ENCODE data around the gene RSPRY1.
"Not testable (repeated sequence)": the region's sequence is repeated elsewhere in the genome, so short reads cannot be mapped to it uniquely, and the experiment has no call there.

Gene RSPRY1

DNA sequence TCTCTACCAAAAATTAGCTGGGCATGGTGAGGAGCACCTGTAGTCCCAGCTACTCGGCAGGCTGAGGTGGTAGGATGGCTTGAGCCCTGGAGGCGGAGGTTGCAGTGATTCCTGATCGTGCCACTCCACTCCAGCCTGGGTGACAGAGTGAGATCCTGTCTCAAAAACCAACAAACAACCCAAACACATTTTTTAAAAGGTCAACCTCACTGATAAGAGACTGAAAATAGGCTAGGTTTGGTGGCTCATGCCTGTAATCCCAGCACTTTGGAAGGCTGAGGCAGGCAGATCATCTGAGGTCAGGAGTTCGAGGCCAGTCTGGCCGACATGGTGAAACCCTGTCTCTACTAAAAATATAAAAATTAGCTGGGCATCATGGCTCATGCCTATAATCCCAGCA, 89.8 kb downstream of the RSPRY1 start:
- DNase-seq = not testable (repeated sequence)

DNA sequence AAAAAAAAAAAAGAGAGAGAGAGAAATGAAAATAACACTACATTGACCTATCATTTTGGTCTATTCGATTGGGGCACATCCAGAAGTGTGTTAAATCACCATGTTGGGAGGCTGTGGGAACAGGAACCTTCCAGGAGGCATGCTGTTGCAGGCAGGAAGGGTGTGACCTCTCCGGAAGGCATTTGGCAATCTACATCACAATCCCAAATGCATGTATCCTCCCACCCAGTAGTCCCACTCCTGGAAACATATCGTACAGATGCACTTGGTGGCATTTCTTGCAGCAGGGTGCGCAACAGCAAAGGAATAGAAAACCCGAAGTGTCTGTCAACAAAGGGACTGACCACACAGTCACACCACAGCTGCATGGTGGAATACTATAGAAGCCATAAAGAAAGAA, 90.5 kb downstream of the RSPRY1 start:
- DNase-seq = no peak

DNA sequence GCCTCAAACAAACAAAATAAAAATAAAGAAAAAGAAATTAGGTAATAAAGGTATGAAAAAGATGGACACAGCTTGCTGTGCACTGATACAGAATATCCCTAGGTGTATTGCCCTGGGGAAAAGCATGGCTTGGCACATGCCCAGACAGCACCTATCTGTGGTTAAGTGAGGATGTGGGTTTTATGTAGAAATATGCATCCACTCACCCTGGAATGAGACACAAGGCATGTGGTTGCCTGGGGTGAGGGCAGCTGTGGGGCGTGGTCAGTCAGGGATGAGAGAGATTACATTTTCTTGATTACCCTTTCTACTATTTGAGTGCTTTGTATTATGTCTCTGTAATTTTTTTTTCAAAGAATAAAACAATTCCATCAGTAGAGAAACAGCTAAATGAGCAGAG, 91.5 kb downstream of the RSPRY1 start:
- DNase-seq = no peak

DNA sequence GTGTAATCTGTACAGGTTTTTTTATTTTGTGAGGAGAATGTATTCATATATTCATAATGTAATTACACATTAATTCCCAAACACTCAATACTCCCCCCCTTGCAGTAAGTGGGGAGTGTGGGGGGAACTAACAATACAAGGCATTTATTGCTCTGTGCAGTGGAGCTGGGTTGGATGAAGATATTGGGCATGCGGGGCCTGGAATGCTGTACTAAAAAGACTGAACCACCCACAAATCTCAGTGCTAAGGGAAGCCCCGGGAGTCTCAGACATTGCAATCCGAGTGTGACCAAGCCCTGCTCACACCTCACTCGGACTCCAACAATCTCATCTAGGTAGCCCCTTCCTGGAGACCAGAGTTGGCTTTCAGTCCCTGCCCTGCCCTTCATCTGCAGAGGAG, 92.4 kb downstream of the RSPRY1 start:
- no peak for DNase-seq

DNA sequence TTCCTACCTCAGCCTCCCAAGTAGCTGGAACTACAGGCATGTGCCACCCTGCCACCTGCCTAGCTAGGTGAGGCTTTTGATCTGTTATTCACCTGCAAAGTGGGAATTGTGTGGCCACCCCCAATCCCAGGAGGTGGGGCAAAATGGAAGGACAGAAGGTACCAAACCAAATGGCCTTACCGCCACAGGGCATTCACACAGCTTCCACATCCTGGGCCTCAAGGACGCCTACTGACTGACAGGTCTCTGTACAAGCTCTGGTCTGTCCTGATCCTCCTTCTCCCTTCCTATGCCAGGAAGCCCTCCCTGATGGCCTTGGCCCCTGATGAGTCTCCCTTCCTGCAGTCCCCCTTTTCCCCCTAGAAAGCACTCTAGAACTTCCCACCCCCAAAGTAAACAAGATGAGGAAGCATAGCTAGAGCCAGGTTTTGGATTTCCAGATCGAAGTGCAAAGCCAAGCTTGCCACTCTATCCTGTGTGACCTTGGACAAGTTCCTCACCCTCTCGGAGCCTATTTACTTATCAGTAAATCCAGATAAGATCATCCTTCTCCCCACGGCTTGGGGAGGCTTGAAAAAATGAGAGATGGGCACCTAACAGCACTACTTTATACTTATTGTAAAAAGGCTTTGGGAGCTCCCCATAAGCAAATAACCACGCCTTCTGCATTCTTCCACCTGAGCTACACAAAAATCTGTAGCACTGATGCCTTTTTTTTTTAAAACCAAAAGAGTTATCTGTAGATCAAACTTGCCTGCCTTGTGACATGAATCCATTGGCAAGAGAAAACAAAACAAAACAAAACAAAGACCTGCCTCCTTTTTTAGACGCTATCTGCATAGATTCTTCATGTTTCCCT, 93.9 kb downstream of the RSPRY1 start:
- DNase-seq = no peak

DNA sequence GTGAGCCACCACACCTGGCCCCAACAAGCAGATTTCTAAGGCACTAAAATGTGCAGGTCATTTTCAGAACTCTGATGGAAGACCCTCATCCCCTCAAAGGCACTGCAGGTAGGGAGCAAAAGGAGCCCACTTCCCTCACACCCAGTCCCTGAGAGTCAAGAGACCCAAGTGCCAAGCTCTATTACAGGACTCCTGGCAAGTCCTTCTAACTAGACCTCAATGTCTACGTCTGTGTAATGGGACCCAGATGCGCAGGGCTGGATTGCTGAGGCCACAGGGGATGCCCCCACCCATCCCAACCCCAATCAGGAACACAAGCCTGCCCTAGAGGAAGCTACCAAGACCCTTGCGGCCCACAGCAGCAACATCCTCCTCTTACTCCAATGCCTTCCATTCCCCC, 95.7 kb downstream of the RSPRY1 start:
- DNase-seq = no peak

DNA sequence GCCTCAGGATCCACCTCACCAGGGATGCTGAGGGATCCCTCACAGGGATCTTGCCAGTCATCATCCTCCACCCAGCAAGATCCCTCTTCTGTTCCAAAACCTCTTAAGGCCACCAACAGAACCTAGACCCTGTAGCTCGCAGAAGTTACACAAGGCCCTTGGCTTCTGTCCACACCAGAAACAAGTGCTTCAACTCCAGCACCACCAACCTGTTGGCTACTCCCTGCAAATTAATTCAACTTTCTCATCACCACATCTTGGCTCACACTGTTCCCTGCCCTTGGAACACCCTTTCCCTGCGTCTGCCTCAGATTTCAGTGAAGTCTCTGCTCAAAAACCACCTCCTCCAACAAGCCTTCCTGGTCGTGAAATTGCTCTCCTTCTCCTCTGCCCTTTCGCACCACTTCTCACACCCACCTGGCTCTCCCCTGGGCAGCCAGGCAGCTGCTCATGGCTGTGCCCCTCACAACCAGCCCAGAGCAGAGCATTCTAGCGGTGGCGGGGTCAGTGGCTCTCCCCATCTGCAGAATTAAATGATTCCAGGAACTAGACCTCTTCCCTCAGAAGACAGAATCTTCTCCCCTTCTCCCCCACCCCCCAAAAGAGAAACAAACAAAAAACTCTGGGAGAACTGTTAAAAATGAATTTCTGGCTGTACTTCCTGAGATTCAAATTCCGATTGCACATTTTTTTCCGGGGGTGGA, 96.5 kb downstream of the RSPRY1 start:
- DNase-seq = no peak

DNA sequence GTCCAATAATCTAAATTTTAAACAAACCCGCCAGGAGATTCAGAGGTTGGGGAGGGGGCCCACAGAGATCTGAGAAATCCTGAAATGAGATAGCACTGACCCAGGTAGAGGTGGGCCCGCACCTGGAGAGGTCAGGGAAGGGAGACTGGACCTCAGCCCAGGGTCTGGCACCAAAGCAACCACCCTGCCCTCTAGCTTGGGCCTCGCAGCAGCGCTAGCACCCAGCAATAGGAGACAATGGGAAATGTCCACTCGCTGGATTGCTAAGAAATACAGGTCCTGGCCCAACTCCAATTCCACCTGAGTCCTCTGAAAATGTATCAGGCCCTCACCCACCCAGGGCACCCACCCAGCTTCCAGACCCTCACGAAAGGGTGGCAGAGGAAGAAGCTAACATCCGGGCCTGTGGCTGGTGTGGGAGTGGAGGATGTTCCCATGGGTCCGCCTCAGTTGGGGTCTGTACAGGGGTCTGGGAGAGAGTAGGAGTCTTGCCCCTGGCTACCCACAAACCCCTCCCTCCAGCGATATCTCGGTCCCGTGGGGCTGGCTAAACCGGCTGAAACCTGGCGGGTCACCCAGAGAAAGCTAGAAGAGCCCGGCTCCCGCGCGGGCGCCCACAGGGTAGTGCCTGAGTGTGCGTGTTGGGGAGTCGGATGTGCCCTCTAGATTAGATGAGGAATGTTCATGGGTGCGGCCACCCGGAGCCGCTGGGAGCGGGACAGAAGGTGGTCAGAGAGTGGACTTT, 97.3 kb downstream of the RSPRY1 start:
- no peak for DNase-seq

DNA sequence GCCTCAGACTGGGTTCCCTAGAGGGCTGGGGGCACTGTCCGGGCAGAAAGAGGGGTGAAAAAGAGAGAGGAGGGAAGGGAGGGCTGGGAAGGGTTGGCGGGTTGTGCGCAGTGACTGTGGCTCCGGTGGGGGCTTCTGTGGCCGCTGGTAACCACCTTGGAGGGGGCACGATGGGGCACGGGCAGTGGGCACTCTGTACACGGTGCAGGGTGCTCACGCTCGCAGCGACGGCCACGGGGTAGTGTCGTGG, 97.8 kb downstream of the RSPRY1 start:
- DNase-seq = no peak

DNA sequence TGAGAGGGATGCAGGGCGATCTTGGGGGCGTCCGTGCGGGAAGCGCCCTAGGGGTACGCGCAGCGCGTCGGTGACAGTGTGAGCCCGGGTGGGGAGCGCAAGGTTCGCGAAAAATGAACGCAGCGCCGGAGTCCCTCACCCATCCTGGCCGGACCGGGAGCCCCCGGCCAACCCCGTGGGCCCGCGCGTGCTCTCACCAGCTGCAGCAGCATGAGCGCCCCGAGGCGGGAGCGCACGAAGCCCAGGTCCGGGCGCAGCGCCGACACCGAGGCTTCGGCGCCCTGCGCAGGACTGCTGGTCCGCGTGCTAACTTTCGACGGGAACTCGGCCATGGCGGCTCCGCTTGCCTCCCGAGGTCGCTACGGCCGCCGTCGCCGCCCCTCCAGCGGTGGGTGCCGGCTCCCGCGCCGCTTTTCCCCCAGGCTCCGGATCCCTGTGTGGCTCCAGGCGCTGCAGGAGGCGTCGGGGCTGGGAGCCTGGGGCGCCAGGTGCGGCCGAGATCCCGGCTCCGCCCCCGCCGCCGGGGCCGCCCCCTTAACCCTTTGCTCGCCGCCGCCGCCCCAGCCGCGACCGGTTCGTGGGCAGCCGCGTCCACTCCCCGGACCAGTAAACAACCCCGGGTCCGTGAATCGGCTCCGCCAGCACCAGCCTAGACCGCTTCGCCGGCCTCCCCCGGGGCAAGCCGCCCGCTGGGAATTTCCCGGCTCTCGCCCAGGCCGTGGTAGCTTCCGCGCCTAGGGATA, 98.3 kb downstream of the RSPRY1 start, which contains the start of gene PLLP:
PLLP (minus strand) TSS at position 464 of the 743 bp plus-strand sequence; CDS start at position 332, 132 bp downstream.
- DNase-seq = peak; percentile 47

DNA sequence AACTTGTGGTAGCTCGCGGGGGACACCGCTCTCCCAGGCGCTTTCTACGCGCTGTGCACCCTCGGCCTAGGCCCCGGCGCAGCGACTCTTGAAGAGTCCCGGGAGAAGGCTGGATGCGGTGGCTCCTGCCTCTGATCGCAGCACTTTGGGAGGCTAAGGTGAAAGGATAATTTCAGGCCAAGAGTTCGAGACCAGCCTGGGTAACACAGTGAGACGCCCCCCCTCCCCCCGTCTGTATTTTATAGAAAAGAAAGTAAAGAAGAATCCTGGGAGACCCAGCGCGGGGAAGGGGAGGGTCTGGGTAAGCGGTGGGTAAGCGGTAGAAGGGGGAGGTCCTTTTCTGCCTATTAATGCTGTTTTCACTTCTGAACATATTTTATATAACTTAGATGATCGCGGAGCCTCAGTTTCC, 98.8 kb downstream of the RSPRY1 start:
- no peak for DNase-seq

DNA sequence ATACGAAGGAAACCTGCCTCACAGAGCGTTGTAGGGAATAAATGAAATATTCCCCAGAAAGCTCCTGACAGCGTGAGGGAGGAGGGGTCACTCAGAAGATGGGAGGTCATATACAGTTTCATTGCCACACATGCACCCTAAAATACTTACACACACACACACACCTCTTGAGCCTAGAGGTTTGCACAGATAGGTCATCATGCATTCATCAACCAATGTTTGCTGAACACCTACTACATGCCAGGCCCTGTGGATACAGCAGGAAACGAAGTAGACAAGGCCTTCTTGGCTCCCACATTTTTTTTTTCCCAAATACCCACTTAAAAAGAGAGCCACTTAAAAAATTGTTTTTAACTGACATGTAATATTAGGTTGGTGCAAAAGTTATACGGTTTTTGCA, 99.2 kb downstream of the RSPRY1 start:
- no peak for DNase-seq

DNA sequence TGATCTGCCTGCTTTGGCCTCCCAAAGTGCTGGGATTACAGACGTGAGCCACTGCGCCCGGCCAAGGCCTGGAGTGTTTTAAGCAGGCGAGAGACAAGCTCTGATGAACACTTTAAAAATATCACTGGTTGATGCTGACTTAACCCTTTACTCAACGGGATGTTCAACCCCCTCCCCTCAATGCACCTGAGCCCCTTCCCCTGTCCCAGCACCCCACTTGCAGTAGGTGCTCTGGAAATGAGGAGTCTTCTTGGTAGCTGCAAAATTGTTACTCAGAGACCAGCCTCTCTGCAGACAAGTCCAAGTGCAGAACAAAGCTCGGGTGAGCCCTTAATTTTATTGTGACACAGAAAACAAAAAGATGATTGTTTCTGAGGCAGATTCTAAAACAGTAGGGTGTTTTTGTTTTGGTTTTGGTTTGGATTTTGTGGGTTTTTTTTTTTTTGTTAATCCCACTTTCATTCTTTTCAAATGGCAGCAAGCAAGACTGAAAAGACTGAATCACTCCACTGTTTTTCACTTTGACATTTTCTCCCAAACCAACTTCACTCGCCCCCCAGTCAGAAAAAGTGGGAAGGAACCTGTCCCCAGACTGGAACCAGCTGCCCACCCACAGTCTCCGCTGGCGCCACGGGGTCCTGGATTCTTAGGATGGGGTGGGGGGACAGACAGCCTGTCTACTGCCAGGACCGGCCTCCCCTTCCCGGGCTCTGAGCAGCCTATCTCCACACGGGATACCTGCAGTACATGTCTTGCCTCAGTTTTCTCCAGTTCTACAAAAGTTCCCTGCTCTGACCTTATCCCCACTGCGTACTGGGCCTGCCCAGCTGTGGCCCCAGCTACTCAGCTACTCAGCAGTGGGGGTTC, 103.5 kb downstream of the RSPRY1 start:
- DNase-seq = no peak

All from NCI-H345 (cell line).